A549 (cell line): ENCODE results near the gene SMIM29.

Experiments used
- CTCF ChIP-seq: fragments of >200 bp; sonication (Bioruptor Twin); formaldehyde crosslinking; IDR thresholded peaks from 3 replicates; pipeline ENCODE4 v1.5.1; 2016
- E2F6 ChIP-seq: IDR thresholded peaks from 2 replicates; pipeline ENCODE4 v1.6.1; 2012; ENCODE audit warnings: low read depth, borderline replicate concordance
- MAX ChIP-seq: IDR thresholded peaks from 2 replicates; pipeline ENCODE4 v1.6.1; 2012
- MYC ChIP-seq: IDR thresholded peaks from 2 replicates; pipeline ENCODE4 v1.6.1; 2012; ENCODE audit warnings: mild to moderate bottlenecking, inconsistent platforms, low read length, improper control_type of control experiment, borderline replicate concordance
- POLR2AphosphoS2 ChIP-seq: conservative IDR thresholded peaks from 2 replicates; pipeline ENCODE4 v1.6.1; 2012; ENCODE audit warnings: low read length, improper control_type of control experiment, inconsistent platforms
- RAD21 ChIP-seq, 2 experiments: fragments of >200 bp in 1 of 2; sonication (Bioruptor Twin) in 1 of 2; formaldehyde crosslinking in 1 of 2; IDR thresholded peaks in 1 of 2; conservative IDR thresholded peaks in 1 of 2; 2 replicates in 1 of 2; 3 replicates in 1 of 2; pipeline ENCODE4 v1.6.1; 2012 to 2018; ENCODE audit warnings: inconsistent platforms in 1 of 2
- SMC3 ChIP-seq: fragments of >200 bp; sonication (Bioruptor Twin); formaldehyde crosslinking; IDR thresholded peaks from 3 replicates; pipeline ENCODE4 v1.6.1; 2018; ENCODE audit warnings: inconsistent platforms

- TF ChIP-seq CTCF = no peak
- TF ChIP-seq RAD21 (conservative IDR thresholded peaks at IDR 0.05 in 1 of 2, IDR thresholded peaks at IDR 0.05 in 1 of 2) = no peak
- no peak for TF ChIP-seq POLR2AphosphoS2
- no peak for TF ChIP-seq MAX
- no peak for TF ChIP-seq MYC
- no peak for TF ChIP-seq SMC3
- no peak for TF ChIP-seq E2F6
Observed at GRCh38 chr6:34240329-34241248, 8.2 kb downstream of the SMIM29 start.
